ENCODE measurements around the gene ARHGAP44. TPM values are rescaled to one million over a fixed set of nuclear protein-coding genes. Genes with fewer than 3 reads are reported as not detected.

ARHGAP44 gene
- polyA plus RNA-seq, 1 donor from 2014 or later = 5.9 TPM

GRCh38 chr17:12839042-12839441 lies 49.7 kb downstream of the ARHGAP44 start:
- TF ChIP-seq, protein P1, sequence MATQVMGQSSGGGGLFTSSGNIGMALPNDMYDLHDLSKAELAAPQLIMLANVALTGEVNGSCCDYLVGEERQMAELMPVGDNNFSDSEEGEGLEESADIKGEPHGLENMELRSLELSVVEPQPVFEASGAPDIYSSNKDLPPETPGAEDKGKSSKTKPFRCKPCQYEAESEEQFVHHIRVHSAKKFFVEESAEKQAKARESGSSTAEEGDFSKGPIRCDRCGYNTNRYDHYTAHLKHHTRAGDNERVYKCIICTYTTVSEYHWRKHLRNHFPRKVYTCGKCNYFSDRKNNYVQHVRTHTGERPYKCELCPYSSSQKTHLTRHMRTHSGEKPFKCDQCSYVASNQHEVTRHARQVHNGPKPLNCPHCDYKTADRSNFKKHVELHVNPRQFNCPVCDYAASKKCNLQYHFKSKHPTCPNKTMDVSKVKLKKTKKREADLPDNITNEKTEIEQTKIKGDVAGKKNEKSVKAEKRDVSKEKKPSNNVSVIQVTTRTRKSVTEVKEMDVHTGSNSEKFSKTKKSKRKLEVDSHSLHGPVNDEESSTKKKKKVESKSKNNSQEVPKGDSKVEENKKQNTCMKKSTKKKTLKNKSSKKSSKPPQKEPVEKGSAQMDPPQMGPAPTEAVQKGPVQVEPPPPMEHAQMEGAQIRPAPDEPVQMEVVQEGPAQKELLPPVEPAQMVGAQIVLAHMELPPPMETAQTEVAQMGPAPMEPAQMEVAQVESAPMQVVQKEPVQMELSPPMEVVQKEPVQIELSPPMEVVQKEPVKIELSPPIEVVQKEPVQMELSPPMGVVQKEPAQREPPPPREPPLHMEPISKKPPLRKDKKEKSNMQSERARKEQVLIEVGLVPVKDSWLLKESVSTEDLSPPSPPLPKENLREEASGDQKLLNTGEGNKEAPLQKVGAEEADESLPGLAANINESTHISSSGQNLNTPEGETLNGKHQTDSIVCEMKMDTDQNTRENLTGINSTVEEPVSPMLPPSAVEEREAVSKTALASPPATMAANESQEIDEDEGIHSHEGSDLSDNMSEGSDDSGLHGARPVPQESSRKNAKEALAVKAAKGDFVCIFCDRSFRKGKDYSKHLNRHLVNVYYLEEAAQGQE (IDR thresholded peaks at IDR 0.05; ENCODE audit: borderline replicate concordance) = no peak
- no peak for TF ChIP-seq SMC3 (conservative IDR thresholded peaks at IDR 0.05; ENCODE audit: poor library complexity)
- TF ChIP-seq POLR2AphosphoS5 (IDR thresholded peaks at IDR 0.05) = no peak
- no peak for TF ChIP-seq EZH2 (IDR thresholded peaks at IDR 0.05; ENCODE audit: borderline replicate concordance, insufficient read depth, low read length, poor library complexity, severe bottlenecking)
- no peak for TF ChIP-seq EP300 (conservative IDR thresholded peaks at IDR 0.05; ENCODE audit: poor library complexity, severe bottlenecking)
- no peak for TF ChIP-seq TAF1 (IDR thresholded peaks at IDR 0.05; ENCODE audit: low read depth)
- TF ChIP-seq MXI1 (conservative IDR thresholded peaks at IDR 0.05; ENCODE audit: poor library complexity, severe bottlenecking) = no peak
- TF ChIP-seq, protein P2, sequence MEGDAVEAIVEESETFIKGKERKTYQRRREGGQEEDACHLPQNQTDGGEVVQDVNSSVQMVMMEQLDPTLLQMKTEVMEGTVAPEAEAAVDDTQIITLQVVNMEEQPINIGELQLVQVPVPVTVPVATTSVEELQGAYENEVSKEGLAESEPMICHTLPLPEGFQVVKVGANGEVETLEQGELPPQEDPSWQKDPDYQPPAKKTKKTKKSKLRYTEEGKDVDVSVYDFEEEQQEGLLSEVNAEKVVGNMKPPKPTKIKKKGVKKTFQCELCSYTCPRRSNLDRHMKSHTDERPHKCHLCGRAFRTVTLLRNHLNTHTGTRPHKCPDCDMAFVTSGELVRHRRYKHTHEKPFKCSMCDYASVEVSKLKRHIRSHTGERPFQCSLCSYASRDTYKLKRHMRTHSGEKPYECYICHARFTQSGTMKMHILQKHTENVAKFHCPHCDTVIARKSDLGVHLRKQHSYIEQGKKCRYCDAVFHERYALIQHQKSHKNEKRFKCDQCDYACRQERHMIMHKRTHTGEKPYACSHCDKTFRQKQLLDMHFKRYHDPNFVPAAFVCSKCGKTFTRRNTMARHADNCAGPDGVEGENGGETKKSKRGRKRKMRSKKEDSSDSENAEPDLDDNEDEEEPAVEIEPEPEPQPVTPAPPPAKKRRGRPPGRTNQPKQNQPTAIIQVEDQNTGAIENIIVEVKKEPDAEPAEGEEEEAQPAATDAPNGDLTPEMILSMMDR (IDR thresholded peaks at IDR 0.05; ENCODE audit: poor library complexity, severe bottlenecking) = no peak
- TF ChIP-seq RAD21 (conservative IDR thresholded peaks at IDR 0.05) = no peak

DNA sequence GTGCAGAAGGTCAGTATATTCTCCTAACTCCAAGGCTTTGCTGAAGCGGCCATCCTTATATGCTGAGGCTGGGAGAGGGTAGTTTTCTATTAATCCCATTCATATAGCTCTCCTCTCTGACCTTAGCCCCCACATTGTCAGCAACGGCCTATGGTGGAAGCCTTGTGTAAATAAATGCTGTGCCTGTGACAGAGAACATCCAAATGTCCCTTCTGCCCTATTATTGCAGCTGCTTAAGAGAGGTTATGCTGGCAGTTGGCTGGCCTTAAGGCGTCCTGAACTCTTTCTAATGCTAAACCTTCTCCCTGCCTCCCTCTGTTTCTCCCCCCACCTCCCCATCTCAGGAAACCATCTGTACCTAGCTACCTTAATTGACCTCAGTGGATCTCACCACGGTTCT lies 53.6 kb downstream of the ARHGAP44 start:
- no peaks in the 10 kb centered on the region for H3K9me2 ChIP-seq (ENCODE audit: insufficient read depth, low read length)
- no peak overlapping the region for H3K4me2 ChIP-seq (ENCODE audit: low read length)
- no peak for TF ChIP-seq MXI1 (conservative IDR thresholded peaks at IDR 0.05; ENCODE audit: poor library complexity, severe bottlenecking)
- H3F3A ChIP-seq (ENCODE audit: insufficient read depth, low read length, poor library complexity, severe bottlenecking) = no peaks in the 10 kb centered on the region
- H2AFZ ChIP-seq (ENCODE audit: low read depth, low read length) = no peak overlapping the region
- H3K79me2 ChIP-seq (replicated peaks; ENCODE audit: insufficient read depth, low read length) = no peaks in the 10 kb centered on the region
- peaks cover 4% of the 10 kb centered on the region for H3K9me3 ChIP-seq (ENCODE audit: low read length)
- no peak overlapping the region for H3K4me3 ChIP-seq (ENCODE audit: low read length)
- no peak overlapping the region for H3K27ac ChIP-seq (ENCODE audit: low read length)
- H3K27me3 ChIP-seq (ENCODE audit: insufficient read depth, low read depth, low read length) = no peaks in the 10 kb centered on the region
- H3K36me3 ChIP-seq (ENCODE audit: insufficient read depth, low read length) = no peaks in the 10 kb centered on the region
- no peak overlapping the region for H3K9ac ChIP-seq (ENCODE audit: low read length)
- H4K20me1 ChIP-seq (ENCODE audit: insufficient read depth) = no peaks in the 10 kb centered on the region

More at GRCh38 chr17:12839042-12839441, 49.7 kb downstream of the ARHGAP44 start:
- no peak overlapping the region for H3K4me2 ChIP-seq (ENCODE audit: low read length)
- no peaks in the 10 kb centered on the region for H3K9me2 ChIP-seq (ENCODE audit: insufficient read depth, low read length)
- H3K9me3 ChIP-seq (ENCODE audit: low read length) = peaks cover under 1% of the 10 kb centered on the region
- no peak overlapping the region for H2AFZ ChIP-seq (ENCODE audit: low read depth, low read length)
- no peaks in the 10 kb centered on the region for H3K79me2 ChIP-seq (replicated peaks; ENCODE audit: insufficient read depth, low read length)
- no peaks in the 10 kb centered on the region for H3K36me3 ChIP-seq (ENCODE audit: insufficient read depth, low read length)
- no peak overlapping the region for H3K4me3 ChIP-seq (ENCODE audit: low read length)
- H4K20me1 ChIP-seq (ENCODE audit: insufficient read depth) = no peaks in the 10 kb centered on the region
- H3K9ac ChIP-seq (ENCODE audit: low read length) = no peak overlapping the region
- H3K27me3 ChIP-seq (ENCODE audit: insufficient read depth, low read depth, low read length) = no peaks in the 10 kb centered on the region
- no peaks in the 10 kb centered on the region for H3F3A ChIP-seq (ENCODE audit: insufficient read depth, low read length, poor library complexity, severe bottlenecking)
- H3K27ac ChIP-seq (ENCODE audit: low read length) = no peak overlapping the region

DNA sequence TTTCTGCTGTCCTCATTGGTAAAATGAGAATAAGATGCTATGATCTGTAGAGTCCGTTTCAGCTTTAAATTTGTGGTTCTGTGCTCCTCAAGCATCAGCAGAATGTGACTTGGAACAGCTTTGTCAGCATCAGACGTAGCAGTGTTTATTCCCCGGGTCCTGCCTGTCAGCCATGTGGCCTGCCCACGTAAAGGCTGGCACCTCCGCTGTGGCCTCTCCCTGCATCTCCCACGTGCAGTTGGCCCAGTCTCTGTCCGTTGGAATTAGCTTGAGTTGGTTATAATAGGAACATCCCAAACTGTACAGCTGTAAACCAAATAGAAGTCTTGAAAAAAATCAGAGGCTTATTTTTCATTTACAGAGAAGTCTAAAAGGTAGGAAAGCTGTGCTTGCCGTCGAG lies 61.7 kb downstream of the ARHGAP44 start:
- Histone ChIP-seq H3K4me2 (ENCODE audit: low read length) (no peak overlapping the region), H3K9me3 (ENCODE audit: low read length) (no peaks in the 10 kb centered on the region), H3K79me2 (replicated peaks; ENCODE audit: insufficient read depth, low read length) (no peaks in the 10 kb centered on the region), H3K27me3 (ENCODE audit: insufficient read depth, low read depth, low read length) (no peaks in the 10 kb centered on the region), H3K36me3 (ENCODE audit: insufficient read depth, low read length) (no peaks in the 10 kb centered on the region), H3K4me3 (ENCODE audit: low read length) (no peak overlapping the region), H3K9ac (ENCODE audit: low read length) (no peak overlapping the region), H3K9me2 (ENCODE audit: insufficient read depth, low read length) (no peaks in the 10 kb centered on the region), H3F3A (ENCODE audit: insufficient read depth, low read length, poor library complexity, severe bottlenecking) (no peaks in the 10 kb centered on the region), H2AFZ (ENCODE audit: low read depth, low read length) (no peak overlapping the region), H3K27ac (ENCODE audit: low read length) (no peak overlapping the region), H4K20me1 (ENCODE audit: insufficient read depth) (no peaks in the 10 kb centered on the region)
- TF ChIP-seq TAF1 (IDR thresholded peaks at IDR 0.05; ENCODE audit: low read depth) = no peak
- no peak for TF ChIP-seq MXI1 (conservative IDR thresholded peaks at IDR 0.05; ENCODE audit: poor library complexity, severe bottlenecking)
- no peak for TF ChIP-seq SMC3 (conservative IDR thresholded peaks at IDR 0.05; ENCODE audit: poor library complexity)
- TF ChIP-seq, protein P2 (IDR thresholded peaks at IDR 0.05; ENCODE audit: poor library complexity, severe bottlenecking) = no peak
- TF ChIP-seq EZH2 (IDR thresholded peaks at IDR 0.05; ENCODE audit: borderline replicate concordance, insufficient read depth, low read length, poor library complexity, severe bottlenecking) = no peak
- TF ChIP-seq POLR2AphosphoS5 (IDR thresholded peaks at IDR 0.05) = no peak
- no peak for TF ChIP-seq EP300 (conservative IDR thresholded peaks at IDR 0.05; ENCODE audit: poor library complexity, severe bottlenecking)
